Measurements from ENCODE around the gene PTPN22. TPM values are rescaled to one million over a fixed set of nuclear protein-coding genes. Genes with fewer than 3 reads are reported as not detected.

Gene PTPN22
- total and polyA plus RNA-seq, 9 of the 15 experiments (the other 6 are each of a cell fraction or from before 2014, with no cell fraction given) = 0.45 to 4.6 (median 1.1) TPM

DNA sequence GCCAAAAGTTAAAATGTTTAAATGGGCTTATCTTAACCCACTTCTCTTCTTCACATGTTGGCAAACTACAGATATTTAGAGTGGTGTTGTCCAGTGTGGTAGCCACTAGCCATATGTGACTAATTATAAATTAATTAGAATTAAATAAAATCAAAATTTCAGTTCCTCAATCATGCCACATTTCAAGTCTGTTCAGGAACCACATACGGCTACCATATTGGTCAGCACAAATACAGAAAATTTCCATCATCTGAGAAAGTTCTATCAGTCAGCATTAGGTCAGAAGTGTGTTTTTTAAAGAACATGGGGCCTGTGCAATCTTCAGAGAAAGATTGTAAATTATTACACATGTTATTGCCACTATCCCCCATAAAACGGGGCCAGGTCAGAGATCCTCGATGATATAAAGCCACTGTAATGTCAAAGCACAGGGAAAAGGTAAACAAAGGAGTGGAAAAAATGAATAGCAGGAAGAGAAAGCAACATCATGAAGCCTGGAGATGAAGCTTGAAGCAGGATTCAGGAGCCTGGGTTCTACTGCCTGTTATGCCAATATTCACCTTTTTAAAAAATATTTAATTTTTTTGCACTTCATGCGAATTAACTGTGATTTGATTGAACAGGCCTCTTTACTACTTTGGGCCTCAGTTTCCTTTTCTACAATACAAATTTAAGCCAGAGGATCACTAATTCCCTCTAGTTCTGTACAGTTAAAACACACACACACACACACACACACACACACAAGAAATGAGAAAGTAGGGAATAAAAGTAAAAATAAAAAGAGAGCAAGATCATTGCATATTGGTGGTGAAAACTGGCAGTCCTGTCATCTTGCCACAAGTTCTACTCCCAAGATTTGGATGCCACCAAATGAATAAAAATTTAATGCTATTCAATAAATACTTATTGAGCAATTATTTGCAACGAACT, 61.6 kb downstream of the PTPN22 start (continued):
- TF ChIP-seq, protein P1, sequence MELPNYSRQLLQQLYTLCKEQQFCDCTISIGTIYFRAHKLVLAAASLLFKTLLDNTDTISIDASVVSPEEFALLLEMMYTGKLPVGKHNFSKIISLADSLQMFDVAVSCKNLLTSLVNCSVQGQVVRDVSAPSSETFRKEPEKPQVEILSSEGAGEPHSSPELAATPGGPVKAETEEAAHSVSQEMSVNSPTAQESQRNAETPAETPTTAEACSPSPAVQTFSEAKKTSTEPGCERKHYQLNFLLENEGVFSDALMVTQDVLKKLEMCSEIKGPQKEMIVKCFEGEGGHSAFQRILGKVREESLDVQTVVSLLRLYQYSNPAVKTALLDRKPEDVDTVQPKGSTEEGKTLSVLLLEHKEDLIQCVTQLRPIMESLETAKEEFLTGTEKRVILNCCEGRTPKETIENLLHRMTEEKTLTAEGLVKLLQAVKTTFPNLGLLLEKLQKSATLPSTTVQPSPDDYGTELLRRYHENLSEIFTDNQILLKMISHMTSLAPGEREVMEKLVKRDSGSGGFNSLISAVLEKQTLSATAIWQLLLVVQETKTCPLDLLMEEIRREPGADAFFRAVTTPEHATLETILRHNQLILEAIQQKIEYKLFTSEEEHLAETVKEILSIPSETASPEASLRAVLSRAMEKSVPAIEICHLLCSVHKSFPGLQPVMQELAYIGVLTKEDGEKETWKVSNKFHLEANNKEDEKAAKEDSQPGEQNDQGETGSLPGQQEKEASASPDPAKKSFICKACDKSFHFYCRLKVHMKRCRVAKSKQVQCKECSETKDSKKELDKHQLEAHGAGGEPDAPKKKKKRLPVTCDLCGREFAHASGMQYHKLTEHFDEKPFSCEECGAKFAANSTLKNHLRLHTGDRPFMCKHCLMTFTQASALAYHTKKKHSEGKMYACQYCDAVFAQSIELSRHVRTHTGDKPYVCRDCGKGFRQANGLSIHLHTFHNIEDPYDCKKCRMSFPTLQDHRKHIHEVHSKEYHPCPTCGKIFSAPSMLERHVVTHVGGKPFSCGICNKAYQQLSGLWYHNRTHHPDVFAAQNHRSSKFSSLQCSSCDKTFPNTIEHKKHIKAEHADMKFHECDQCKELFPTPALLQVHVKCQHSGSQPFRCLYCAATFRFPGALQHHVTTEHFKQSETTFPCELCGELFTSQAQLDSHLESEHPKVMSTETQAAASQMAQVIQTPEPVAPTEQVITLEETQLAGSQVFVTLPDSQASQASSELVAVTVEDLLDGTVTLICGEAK (IDR thresholded peaks at IDR 0.05) = no peak
- TF ChIP-seq, protein P1 (CRISPR knock-in tag; IDR thresholded peaks at IDR 0.05) = no peak
- TF ChIP-seq ZKSCAN3 (CRISPR knock-in tag; IDR thresholded peaks at IDR 0.05) (no peak), ZSCAN29 (IDR thresholded peaks at IDR 0.05) (no peak), ZNF583 (CRISPR knock-in tag; IDR thresholded peaks at IDR 0.05) (no peak), IFI16 (CRISPR knock-in tag; IDR thresholded peaks at IDR 0.05) (no peak), ZNF584 (CRISPR knock-in tag; IDR thresholded peaks at IDR 0.05; ENCODE audit: low read depth) (no peak), STAT5A (IDR thresholded peaks at IDR 0.05; ENCODE audit: borderline replicate concordance, low read length) (no peak), BCL6 (CRISPR knock-in tag; IDR thresholded peaks at IDR 0.05) (no peak), SMARCB1 (IDR thresholded peaks at IDR 0.05; ENCODE audit: insufficient read length, low read depth) (no peak), SIX5 (IDR thresholded peaks at IDR 0.05; ENCODE audit: borderline replicate concordance in 1 of 2, insufficient read depth in 1 of 2, low read depth in 1 of 2, low read length in 2 of 2) (no peak), ZNF212 (CRISPR knock-in tag; IDR thresholded peaks at IDR 0.05) (no peak), SAFB (IDR thresholded peaks at IDR 0.05; ENCODE audit: borderline replicate concordance, low read depth, low read length) (no peak)
- TF ChIP-seq, protein P2, sequence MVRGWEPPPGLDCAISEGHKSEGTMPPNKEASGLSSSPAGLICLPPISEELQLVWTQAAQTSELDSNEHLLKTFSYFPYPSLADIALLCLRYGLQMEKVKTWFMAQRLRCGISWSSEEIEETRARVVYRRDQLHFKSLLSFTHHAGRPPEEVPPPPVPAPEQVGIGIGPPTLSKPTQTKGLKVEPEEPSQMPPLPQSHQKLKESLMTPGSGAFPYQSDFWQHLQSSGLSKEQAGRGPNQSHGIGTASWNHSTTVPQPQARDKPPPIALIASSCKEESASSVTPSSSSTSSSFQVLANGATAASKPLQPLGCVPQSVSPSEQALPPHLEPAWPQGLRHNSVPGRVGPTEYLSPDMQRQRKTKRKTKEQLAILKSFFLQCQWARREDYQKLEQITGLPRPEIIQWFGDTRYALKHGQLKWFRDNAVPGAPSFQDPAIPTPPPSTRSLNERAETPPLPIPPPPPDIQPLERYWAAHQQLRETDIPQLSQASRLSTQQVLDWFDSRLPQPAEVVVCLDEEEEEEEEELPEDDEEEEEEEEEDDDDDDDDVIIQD (CRISPR knock-in tag; IDR thresholded peaks at IDR 0.05) = no peak
- TF ChIP-seq, protein P3, sequence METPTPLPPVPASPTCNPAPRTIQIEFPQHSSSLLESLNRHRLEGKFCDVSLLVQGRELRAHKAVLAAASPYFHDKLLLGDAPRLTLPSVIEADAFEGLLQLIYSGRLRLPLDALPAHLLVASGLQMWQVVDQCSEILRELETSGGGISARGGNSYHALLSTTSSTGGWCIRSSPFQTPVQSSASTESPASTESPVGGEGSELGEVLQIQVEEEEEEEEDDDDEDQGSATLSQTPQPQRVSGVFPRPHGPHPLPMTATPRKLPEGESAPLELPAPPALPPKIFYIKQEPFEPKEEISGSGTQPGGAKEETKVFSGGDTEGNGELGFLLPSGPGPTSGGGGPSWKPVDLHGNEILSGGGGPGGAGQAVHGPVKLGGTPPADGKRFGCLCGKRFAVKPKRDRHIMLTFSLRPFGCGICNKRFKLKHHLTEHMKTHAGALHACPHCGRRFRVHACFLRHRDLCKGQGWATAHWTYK (CRISPR knock-in tag; IDR thresholded peaks at IDR 0.05) = no peak

All from K562 (cell line).